HG03521 (cell line): Measurements from ENCODE around the gene PIP4K2A.
"Not testable (repeated sequence)": the region's sequence is repeated elsewhere in the genome, so short reads cannot be mapped to it uniquely, and the experiment has no call there.

Experiments used
- ATAC-seq: cut with Tn5 transposase; IDR thresholded peaks from one replicate; pipeline ENCODE4 v1.9.1; 2021; ENCODE audit warnings: mild to moderate bottlenecking, moderate library complexity; ENCODE audit not compliant: unreplicated experiment

PIP4K2A gene

DNA sequence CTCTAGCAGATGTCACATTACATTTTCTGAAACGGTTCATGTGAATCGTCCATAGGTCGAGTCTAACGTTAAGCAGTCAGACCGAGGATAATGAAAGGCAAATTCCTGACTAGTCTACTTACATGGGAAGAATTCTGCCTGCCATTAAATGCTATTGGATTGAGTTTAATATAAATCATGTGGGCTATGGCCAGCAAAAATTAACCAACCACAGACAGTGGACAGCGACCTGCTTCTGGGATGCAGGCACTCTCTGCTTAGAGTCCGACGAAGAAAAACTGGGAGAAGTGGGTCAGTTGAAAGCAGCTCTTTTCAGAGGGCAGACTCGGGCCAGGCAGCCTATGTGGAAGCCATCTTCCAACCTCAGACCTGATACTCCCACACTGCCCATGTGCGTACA lies 16.6 kb downstream of the PIP4K2A start:
- no peak for ATAC-seq

- ATAC-seq, result no peak
Measured at GRCh38 chr10:22697101-22697500, 17.3 kb downstream of the PIP4K2A start.

- no peak for ATAC-seq
Measured at GRCh38 chr10:22693860-22694259, 20.5 kb downstream of the PIP4K2A start.

DNA sequence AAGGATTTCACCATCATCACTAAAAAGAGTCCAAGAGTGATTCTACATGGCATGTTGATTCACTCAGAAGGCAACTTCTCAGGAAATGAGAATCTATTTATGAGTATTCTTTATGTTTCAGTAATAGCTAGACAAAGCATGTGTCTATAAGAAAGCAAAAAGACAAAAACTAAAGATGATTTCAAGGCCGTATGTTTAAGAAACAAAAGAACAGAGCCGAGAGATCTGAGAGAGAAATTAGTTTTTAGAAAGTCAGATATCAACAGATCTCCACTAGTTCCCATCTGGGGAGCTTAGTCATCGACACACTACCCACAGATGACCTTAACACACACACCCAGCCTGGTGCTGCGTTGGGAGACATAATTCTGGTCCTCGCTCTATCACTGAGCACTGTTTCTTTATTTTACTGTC lies 21.0 kb downstream of the PIP4K2A start:
- no peak for ATAC-seq

- ATAC-seq, result not testable (repeated sequence)
Measured at GRCh38 chr10:22692119-22692518, 22.3 kb downstream of the PIP4K2A start.

DNA sequence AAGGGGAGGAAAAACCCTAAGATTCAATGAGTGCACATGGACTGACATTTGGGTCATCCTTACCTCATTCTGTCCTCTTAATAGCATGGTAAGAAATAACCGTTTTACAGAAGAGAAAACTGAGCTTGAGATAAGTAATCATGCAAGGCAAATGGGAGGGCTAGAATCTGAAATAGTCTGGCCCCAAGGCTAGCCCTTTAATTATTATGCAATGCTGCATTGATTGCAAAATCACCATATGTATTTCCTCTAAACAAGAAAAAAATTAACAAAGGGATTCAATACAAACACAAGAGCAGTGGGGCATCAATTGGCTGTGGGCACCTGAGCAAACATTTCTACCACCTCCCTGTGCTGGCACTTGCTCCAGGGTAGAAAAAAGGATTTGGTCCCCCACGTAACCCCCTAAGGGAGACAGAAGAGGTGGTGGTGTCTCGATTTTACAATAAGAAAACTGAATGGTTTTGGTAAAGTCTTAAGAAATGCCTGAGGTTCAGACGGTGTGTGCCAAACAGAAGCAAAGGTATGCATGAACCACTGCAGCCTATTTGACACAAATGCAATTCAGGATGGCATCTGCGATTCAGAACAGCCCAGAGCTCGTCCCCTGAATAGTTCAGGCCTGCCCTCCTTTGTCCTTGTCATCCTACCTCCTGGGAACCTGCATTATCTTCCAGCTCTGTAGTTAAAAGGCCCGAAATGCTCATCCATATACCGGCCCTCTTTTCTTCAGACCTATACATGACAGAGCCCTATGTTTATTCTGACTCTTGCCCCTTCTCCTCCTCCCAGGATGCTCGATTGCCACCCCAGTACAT lies 23.6 kb downstream of the PIP4K2A start:
- no peak for ATAC-seq

DNA sequence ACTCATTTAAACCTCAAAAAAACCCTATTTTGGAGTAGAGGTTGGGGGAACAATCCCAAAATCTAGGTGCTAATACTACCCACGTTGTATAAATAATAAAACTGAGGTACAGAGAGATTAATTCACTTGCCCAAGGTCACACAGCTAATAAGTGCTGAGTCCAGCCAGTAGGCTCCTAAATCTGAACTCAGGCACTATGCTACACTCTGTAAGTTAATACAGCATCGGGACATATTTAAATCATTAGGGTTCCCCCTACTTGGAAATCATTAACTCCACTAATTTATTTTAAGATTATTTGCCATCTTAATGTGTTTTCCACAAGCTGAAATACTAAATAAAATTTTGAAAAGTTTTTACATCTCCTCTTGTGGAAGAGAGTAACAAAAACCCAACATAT lies 24.2 kb downstream of the PIP4K2A start:
- no peak for ATAC-seq

GRCh38 chr10:22686347-22686746 lies 28.0 kb downstream of the PIP4K2A start:
- ATAC-seq, result no peak

DNA sequence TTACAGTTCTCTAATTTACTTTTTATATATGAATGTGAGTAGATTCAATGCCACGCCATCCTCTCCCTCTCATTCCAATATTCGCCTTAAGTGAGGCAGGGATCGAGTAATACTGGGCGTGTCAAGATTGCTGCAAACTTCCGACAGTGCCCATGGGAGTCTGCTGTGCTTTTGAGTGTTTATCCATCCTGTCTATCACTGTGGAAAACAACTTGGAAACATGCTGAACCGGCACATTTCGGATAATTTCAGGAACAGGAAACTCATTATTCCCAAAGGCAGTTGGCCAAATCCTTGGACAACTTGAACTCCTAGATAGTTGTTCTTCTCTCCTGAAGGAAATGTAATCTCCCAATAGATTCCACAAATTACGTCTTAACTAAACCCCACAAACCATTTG lies 28.5 kb downstream of the PIP4K2A start:
- no peak for ATAC-seq

DNA sequence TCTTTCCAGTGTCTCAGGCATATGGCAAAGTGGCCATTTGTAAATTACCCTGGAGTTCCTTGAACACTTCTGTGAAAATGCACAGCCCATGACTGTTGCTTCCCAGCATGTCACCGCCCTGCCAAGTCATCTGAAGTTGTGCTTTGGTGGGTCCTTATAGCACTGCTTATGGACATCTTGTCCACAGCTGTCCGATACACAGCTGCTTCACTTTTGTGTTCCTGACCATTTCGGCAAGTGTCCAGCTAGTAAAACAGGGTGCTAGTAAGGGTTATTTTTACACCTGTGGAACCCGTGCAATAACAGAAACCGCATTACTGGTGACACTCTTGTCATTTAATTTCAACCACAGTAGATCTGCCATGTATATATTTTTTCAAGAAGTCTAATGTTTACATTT lies 29.7 kb downstream of the PIP4K2A start:
- no peak for ATAC-seq

GRCh38 chr10:22683140-22683389 lies 31.3 kb downstream of the PIP4K2A start:
- peak; percentile 60 for ATAC-seq

- ATAC-seq, result peak; percentile 26
Measured at GRCh38 chr10:22682237-22683139, 31.9 kb downstream of the PIP4K2A start.

GRCh38 chr10:22681783-22682183 lies 32.6 kb downstream of the PIP4K2A start:
- no peak for ATAC-seq

- no peak for ATAC-seq
Measured at GRCh38 chr10:22681301-22681700, 33.1 kb downstream of the PIP4K2A start.

DNA sequence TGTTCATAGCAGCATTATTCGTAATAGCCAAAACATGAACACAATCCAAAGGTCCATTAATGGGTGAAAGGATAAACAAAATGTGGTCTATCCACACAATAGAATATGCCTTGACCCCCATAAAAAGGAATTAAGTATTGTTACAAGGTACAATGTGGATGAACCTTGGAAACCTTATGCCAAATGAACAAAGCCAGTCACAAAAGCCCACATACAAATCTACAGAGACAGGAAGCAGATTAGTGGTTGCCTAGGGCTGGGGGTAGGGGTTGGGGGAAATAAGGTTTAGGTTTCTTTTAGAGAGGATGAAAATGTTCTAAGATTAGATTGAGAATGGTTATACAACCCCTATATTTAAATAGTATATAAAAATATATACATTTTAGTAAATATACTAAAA lies 34.8 kb downstream of the PIP4K2A start:
- no peak for ATAC-seq

GRCh38 chr10:22677333-22677732 lies 37.0 kb downstream of the PIP4K2A start:
- ATAC-seq, result no peak

DNA sequence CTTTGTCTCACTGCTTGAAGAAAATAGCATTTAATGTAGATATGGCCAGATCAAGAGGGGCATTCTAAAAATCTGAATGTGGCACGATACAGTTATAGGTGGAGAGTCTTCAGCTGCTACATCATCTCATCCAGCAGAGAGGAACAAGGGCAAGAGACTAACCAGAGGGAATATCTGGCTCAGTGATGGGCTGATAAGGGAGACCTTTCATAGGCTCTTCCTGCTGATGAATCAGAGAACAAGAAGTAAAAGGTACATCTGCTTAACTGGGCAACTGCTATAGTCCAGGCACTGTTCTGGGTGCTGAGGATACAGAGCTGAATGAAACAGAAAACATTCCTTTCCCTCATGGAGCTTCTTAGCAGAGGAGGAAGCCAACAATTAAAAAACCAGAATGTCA lies 37.9 kb downstream of the PIP4K2A start:
- ATAC-seq, result no peak

DNA sequence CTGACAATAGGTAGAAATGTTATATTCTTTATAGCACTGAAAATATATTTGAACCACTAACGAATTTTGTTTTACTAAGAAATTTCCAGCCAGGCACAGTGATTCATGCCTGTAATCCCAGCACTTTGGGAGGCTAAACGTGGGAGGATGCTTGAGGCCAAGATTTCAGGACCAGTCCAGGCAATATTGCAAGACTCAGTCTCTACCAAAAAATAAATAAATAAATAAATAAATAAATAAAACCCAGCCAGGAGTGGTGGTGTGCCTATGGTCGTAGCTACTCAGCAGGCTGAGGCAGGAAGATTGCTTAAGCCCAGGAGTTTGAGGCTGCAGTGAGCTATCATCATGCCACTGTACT lies 39.8 kb downstream of the PIP4K2A start:
- ATAC-seq, result no peak

GRCh38 chr10:22673785-22674572 lies 40.4 kb downstream of the PIP4K2A start:
- ATAC-seq, result no peak

DNA sequence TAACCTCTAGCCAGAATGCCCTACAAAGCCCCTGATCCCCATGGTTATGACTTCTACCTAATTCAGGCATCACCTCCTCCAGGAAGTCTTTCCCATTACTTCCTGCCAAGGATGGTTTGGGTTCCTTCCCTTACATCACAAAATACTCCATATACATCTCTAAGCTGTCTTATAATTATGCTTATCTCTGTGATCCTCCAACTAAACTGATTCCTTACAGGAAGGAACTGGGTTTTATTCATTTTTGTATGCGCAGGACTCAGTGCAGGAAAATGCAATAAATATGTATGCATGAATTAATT lies 41.3 kb downstream of the PIP4K2A start:
- ATAC-seq, result no peak

- ATAC-seq, result no peak
Measured at GRCh38 chr10:22672319-22673090, 41.9 kb downstream of the PIP4K2A start.
